HUES6 (cell line): ENCODE data around the gene ZBTB16.

Experiments
- H3K27ac ChIP-seq: 2 replicates; pipeline ENCODE4 v1.7.0; 2013; ENCODE audit warnings: low read depth, mild to moderate bottlenecking, low read length, inconsistent platforms
- H3K27me3 ChIP-seq: 2 replicates; pipeline ENCODE4 v1.6.1; 2013; ENCODE audit warnings: low read length; ENCODE audit not compliant: control insufficient read depth, insufficient read depth
- H3K36me3 ChIP-seq: 2 replicates; pipeline ENCODE4 v1.6.1; 2013; ENCODE audit warnings: low read length; ENCODE audit not compliant: control insufficient read depth, insufficient read depth
- H3K4me1 ChIP-seq: 2 replicates; pipeline ENCODE4 v1.6.1; 2013; ENCODE audit warnings: low read length; ENCODE audit not compliant: control insufficient read depth, insufficient read depth
- H3K4me3 ChIP-seq: 2 replicates; pipeline ENCODE4 v1.5.1; 2013; ENCODE audit warnings: low read depth, low read length
- H3K9ac ChIP-seq: one replicate; pipeline ENCODE4 v1.6.1; 2013; ENCODE audit warnings: mild to moderate bottlenecking, low read length
- H3K9me3 ChIP-seq: 2 replicates; pipeline ENCODE4 v1.6.1; 2013; ENCODE audit warnings: low read depth, low read length; ENCODE audit not compliant: control insufficient read depth, insufficient read depth

ZBTB16 gene

GRCh38 chr11:114092953-114093352 is 33.4 kb downstream of the ZBTB16 start:
- 0 out of 2 replicates have a peak, but pooled peaks cover 3% of the 10 kb centered on the region for H3K9me3 ChIP-seq
- H3K27me3 ChIP-seq, result no peaks in the 10 kb centered on the region
- no peaks in the 10 kb centered on the region for H3K36me3 ChIP-seq
- peaks cover 11% of the 10 kb centered on the region for H3K4me1 ChIP-seq
- H3K27ac ChIP-seq, result no peak overlapping the region
- H3K4me3 ChIP-seq, result no peak overlapping the region
- H3K9ac ChIP-seq, result no peak overlapping the region

GRCh38 chr11:114094516-114094915 is 35.0 kb downstream of the ZBTB16 start:
- no peaks in the 10 kb centered on the region for H3K36me3 ChIP-seq
- H3K27ac ChIP-seq, result no peak overlapping the region
- H3K4me1 ChIP-seq, result peaks cover 11% of the 10 kb centered on the region
- H3K27me3 ChIP-seq, result no peaks in the 10 kb centered on the region
- H3K4me3 ChIP-seq, result no peak overlapping the region
- no peak overlapping the region for H3K9ac ChIP-seq
- H3K9me3 ChIP-seq, result 0 out of 2 replicates have a peak, but pooled peaks cover 3% of the 10 kb centered on the region

GRCh38 chr11:114095899-114096298 is 36.4 kb downstream of the ZBTB16 start:
- peaks cover 8% of the 10 kb centered on the region for H3K4me1 ChIP-seq

GRCh38 chr11:114097832-114098231 is 38.3 kb downstream of the ZBTB16 start:
- no peak overlapping the region for H3K27ac ChIP-seq
- no peak overlapping the region for H3K9ac ChIP-seq
- H3K9me3 ChIP-seq, result 0 out of 2 replicates have a peak, but pooled peaks cover 3% of the 10 kb centered on the region
- no peaks in the 10 kb centered on the region for H3K27me3 ChIP-seq
- no peak overlapping the region for H3K4me3 ChIP-seq
- no peaks in the 10 kb centered on the region for H3K36me3 ChIP-seq
- H3K4me1 ChIP-seq, result no peaks in the 10 kb centered on the region

More at GRCh38 chr11:114095899-114096298, 36.4 kb downstream of the ZBTB16 start:
- Histone ChIP-seq H3K27me3 (no peaks in the 10 kb centered on the region), H3K36me3 (no peaks in the 10 kb centered on the region), H3K27ac (no peak overlapping the region), H3K9me3 (0 out of 2 replicates have a peak, but pooled peaks cover 3% of the 10 kb centered on the region), H3K4me3 (no peak overlapping the region), H3K9ac (no peak overlapping the region)

- Histone ChIP-seq H3K4me1 (no peaks in the 10 kb centered on the region; the same call in 1 of the 2 replicates), H3K4me3 (no peak overlapping the region), H3K27ac (no peak overlapping the region), H3K9ac (no peak overlapping the region), H3K36me3 (no peaks in the 10 kb centered on the region), H3K9me3 (0 out of 2 replicates have a peak, but pooled peaks cover 3% of the 10 kb centered on the region), H3K27me3 (no peaks in the 10 kb centered on the region)
These were observed 39.4 kb downstream of the ZBTB16 start for GRCh38 chr11:114098927-114099326.

- H3K4me1 ChIP-seq, result no peaks in the 10 kb centered on the region; the same call in 1 of the 2 replicates
- H3K4me3 ChIP-seq, result no peak overlapping the region
- H3K9me3 ChIP-seq, result 0 out of 2 replicates have a peak, but pooled peaks cover under 1% of the 10 kb centered on the region
- no peaks in the 10 kb centered on the region for H3K36me3 ChIP-seq
- H3K27ac ChIP-seq, result no peak overlapping the region
- no peaks in the 10 kb centered on the region for H3K27me3 ChIP-seq
- H3K9ac ChIP-seq, result no peak overlapping the region
These were observed 40.1 kb downstream of the ZBTB16 start for GRCh38 chr11:114099392-114100178.

DNA sequence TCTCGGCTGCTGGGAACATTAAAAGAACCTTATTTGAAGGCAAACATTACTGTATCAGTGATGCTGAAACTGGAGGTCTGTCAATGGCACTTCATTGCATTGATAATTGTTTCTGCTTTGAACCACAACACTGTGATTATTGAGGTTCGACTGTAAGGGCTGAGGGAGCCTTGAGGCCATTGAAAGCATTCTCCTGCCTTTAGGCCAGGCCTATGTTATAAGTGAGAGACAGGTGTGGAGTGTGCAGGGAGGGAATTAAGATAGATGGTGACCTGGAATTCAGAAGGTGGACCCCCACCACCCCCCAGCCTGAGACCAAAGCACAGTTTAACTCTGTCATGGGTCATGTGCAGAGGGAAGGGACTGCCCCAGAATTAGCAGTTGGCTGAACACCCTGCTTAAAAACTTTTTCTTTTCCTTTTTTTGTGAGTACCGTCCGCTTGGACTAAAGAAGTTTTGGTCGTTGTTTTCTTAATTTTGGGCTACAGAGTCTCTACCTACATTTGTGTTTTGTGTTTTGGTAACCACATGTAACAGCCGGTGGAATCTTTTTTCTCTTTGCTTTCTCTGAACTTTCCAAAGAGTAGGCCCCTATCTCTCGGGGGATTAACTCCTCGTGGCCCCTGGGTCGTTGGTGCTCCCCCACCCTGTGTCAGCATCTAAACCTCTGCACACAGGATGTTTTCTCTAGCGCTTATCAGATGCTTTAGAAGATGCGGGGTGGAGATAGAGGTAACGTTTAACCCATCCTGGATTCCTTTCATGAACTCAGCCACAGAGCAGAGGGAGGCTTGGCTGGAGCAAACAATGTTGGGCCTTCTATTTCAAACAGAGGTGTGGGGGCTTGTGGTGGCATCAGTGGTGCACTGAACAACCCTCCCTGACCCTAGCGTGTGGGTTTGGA is 43.7 kb downstream of the ZBTB16 start:
- H3K9ac ChIP-seq, result no peak overlapping the region
- no peak overlapping the region for H3K27ac ChIP-seq
- H3K27me3 ChIP-seq, result no peaks in the 10 kb centered on the region
- no peaks in the 10 kb centered on the region; the same call in 1 of the 2 replicates for H3K4me1 ChIP-seq
- no peak overlapping the region for H3K4me3 ChIP-seq
- H3K36me3 ChIP-seq, result no peaks in the 10 kb centered on the region
- H3K9me3 ChIP-seq, result no peaks in the 10 kb centered on the region

GRCh38 chr11:114105611-114106010 is 46.1 kb downstream of the ZBTB16 start:
- H3K27me3 ChIP-seq, result no peaks in the 10 kb centered on the region
- no peak overlapping the region for H3K27ac ChIP-seq
- no peak overlapping the region for H3K4me3 ChIP-seq
- H3K9ac ChIP-seq, result no peak overlapping the region
- H3K36me3 ChIP-seq, result no peaks in the 10 kb centered on the region
- H3K4me1 ChIP-seq, result no peaks in the 10 kb centered on the region; the same call in 1 of the 2 replicates
- no peaks in the 10 kb centered on the region for H3K9me3 ChIP-seq

GRCh38 chr11:114106047-114106446 is 46.5 kb downstream of the ZBTB16 start:
- H3K27ac ChIP-seq, result no peak overlapping the region
- no peak overlapping the region for H3K9ac ChIP-seq
- H3K4me3 ChIP-seq, result no peak overlapping the region
- no peaks in the 10 kb centered on the region; the same call in 1 of the 2 replicates for H3K4me1 ChIP-seq
- no peaks in the 10 kb centered on the region for H3K36me3 ChIP-seq
- H3K9me3 ChIP-seq, result no peaks in the 10 kb centered on the region
- H3K27me3 ChIP-seq, result no peaks in the 10 kb centered on the region

- H3K36me3 ChIP-seq, result no peaks in the 10 kb centered on the region
- no peaks in the 10 kb centered on the region for H3K9me3 ChIP-seq
- no peaks in the 10 kb centered on the region for H3K27me3 ChIP-seq
- H3K9ac ChIP-seq, result no peak overlapping the region
- H3K4me1 ChIP-seq, result no peaks in the 10 kb centered on the region; the same call in 1 of the 2 replicates
- H3K4me3 ChIP-seq, result no peak overlapping the region
- H3K27ac ChIP-seq, result no peak overlapping the region
These were observed 47.5 kb downstream of the ZBTB16 start for GRCh38 chr11:114106986-114107385.
